Measurements from ENCODE around the gene ATP4B. TPM values are rescaled to one million over a fixed set of nuclear protein-coding genes. Genes with fewer than 3 reads are reported as not detected.

Gene ATP4B
- polyA plus RNA-seq, 1 donor: 0.33 TPM

- DNase-seq: no peak
Observed at GRCh38 chr13:113642563-113642962, 15.4 kb downstream of the ATP4B start.

GRCh38 chr13:113641426-113641825 is 16.6 kb downstream of the ATP4B start:
- DNase-seq: no peak

GRCh38 chr13:113639616-113640262 is 18.3 kb downstream of the ATP4B start:
- no peak for DNase-seq

- DNase-seq: no peak
Observed at GRCh38 chr13:113638806-113639205, 19.2 kb downstream of the ATP4B start.

- no peak for DNase-seq
Observed at GRCh38 chr13:113638173-113638746, 19.7 kb downstream of the ATP4B start.

- DNase-seq: no peak
Observed at GRCh38 chr13:113637262-113638160, 20.5 kb downstream of the ATP4B start.

GRCh38 chr13:113636266-113636963 is 21.6 kb downstream of the ATP4B start:
- DNase-seq: no peak

- no peak for DNase-seq
Observed at GRCh38 chr13:113635709-113636108, 22.3 kb downstream of the ATP4B start.

- DNase-seq: no peak
Observed at GRCh38 chr13:113635048-113635420, 23.0 kb downstream of the ATP4B start.

- DNase-seq: no peak
Observed at GRCh38 chr13:113634279-113635047, 23.5 kb downstream of the ATP4B start.

- no peak for DNase-seq
Observed at GRCh38 chr13:113633485-113633873, 24.5 kb downstream of the ATP4B start.

GRCh38 chr13:113632706-113633484 is 25.1 kb downstream of the ATP4B start:
- DNase-seq: no peak

GRCh38 chr13:113631341-113632095 is 26.5 kb downstream of the ATP4B start:
- DNase-seq: no peak

- DNase-seq: no peak
Observed at GRCh38 chr13:113630804-113631203, 27.2 kb downstream of the ATP4B start.

GRCh38 chr13:113630296-113630695 is 27.7 kb downstream of the ATP4B start:
- DNase-seq: no peak

- no peak for DNase-seq
Observed at GRCh38 chr13:113629866-113630265, 28.1 kb downstream of the ATP4B start.

- DNase-seq: no peak
Observed at GRCh38 chr13:113628291-113629270, 29.4 kb downstream of the ATP4B start.

GRCh38 chr13:113627136-113627535 is 30.9 kb downstream of the ATP4B start:
- DNase-seq: no peak

All from left kidney (tissue), 2 donors.